ENCODE measurements around the gene ACOT8.
"Not testable (repeated sequence)": the region's sequence is repeated elsewhere in the genome, so short reads cannot be mapped to it uniquely, and the experiment has no call there.

The ACOT8 gene

DNA sequence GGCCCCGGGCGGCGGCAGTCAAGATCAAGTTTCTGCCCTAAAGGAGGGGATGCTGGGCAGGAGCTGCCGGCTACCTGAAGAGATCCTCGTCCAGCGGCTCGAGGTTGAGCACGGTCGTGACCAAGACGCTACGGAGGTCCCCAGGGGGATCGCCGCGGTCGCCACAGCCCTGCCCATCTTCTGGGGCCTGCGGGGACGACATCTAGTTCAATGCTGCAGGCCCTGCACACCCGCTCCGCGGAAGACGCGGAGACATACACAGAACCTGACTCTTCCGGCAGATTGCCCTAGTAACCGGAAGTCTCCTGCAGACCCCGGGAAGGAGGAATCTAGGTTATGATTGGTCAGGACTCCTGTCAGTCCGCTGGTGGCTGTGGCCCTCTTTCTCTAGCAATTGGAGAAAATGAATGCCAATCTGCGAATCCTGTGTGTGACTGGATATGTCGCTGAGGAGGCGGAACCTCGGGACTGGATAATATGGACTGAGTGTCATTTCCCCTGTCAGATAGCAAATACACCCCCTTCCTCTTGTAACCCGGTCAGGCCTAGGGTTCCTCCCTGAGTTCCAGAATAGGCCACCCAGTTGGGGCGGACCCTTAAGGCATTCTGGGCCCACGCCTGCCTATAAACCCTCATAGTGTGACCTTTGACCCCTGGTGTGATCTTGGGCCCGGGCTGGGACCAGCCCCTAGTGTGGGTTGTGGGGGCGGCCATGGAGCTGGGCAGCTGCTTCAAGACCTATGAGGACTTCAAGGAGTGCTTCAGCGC, at the start of gene ACOT8, which contains the start of gene ZSWIM3:
Gene ACOT8 (minus strand): TSS at position 279 of the 768 bp plus-strand sequence. CDS start 77 bp downstream, at position 202.
Gene ZSWIM3 (plus strand): TSS at position 501 of the 768 bp plus-strand sequence. CDS start 212 bp downstream, at position 713.
- peak; percentile 99 for DNase-seq

DNA sequence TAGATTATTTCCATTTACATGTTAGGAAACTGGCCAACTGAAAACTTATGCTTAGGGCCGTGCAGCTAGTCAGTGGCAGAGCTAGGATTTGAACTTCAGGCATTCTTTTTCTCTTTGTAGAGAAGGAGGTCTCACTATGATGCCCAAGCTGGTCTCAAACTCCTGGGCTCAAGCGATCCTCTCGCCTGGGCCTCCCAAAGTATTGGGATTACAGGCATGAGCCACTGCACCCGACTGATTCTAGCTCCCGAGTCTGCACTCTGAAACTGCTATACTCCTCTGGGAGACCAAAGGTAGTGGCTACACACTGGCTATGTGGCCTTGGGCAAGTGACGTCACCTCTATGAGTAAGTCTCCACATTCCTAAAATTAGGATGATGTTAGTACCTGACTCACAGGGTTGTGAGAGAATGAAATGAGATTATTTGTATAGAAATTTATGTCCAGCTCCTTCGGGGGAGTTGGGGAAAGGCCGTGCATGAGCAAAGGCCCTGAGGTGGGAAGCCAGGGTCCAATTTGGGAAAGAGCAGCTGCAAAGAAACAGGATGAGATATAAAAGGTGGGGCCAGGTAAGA, 48.4 kb upstream of the ACOT8 start:
- no peak for DNase-seq

DNA sequence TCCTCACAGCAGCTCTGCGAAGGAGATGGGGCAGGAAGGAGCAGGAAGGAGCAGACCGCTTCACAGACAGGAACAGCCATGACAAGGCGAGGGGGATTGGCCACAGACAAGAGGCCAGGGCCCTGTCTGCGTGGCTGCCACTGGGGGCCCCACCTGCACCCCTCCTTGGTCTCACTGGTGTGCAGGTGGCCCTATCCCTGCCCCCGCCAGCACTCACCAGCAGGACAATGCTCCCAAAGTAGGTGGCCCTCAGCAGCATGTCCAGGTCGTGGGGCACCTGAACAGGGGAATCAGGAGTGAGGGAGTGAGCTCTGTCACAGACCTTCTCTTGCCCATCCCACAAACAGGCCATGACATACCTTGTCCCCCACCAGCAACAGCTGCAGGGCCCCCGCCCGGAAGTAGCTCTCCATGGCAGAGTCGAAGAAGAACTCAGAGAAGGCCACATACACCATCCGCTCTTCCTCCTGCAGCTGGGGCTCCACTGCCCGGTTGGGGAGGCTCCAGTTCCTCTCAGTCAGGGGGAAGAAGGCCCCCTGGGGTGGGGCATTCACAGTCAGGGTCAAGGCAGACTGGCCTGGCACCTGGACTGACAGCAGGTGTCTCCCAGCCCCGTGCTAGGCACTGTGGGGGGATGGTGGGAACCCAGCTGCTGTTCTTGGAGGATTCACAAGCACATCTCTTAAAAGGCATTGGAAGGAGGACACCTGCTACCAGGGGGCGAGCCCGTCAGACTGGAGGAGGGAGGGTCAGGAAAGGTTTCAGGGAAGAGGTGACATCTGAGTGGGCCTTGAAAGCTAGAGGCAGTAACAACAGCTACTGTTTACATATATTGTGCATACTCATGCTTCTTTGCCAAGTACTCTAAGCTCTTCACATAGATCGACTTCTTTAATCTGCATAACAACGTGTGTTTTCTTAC, 47.7 kb upstream of the ACOT8 start:
- DNase-seq = no peak

DNA sequence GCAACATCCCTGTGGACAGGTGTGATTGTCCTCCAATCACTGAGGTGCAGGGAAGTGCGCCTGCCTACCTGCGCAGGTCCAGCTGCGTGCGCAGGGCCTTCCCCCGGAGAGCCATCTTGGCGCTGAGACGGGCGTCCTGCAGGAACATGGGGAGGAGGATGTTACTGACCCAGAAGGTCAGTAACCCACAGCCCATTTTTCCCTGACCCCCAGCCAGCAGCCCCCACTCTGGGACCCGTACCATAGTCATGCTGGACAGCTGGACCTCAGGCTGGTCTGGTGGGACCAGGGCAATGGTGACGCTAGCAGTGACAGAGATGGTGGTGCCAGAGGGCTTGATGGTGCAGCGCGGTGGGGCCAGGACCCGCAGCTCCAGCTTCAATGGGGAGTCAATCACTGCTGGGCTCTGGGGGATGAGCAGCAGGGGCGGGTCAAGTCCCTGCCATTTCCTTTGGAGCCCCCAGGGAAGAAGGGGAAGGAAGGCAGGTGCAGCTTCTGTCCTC, 45.1 kb upstream of the ACOT8 start:
- DNase-seq = no peak

DNA sequence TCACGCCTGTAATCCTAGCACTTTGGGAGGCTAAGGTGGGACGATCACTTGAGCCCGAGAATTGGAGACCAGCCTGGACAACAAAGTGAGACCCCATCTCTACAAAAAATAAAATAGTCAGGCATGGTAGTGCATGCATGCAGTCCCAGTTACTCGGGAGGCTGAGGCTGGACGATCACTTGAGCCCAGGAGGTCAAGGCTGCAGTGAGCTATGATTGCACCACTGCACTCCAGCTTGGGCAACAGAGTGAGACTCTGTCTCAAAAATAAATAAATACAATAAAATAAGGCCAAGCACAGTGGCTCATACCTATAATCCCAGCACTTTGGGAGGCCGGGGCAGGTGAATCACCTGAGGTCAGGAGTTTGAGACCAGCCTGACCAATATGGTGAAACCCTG, 44.1 kb upstream of the ACOT8 start:
- not testable (repeated sequence) for DNase-seq

DNA sequence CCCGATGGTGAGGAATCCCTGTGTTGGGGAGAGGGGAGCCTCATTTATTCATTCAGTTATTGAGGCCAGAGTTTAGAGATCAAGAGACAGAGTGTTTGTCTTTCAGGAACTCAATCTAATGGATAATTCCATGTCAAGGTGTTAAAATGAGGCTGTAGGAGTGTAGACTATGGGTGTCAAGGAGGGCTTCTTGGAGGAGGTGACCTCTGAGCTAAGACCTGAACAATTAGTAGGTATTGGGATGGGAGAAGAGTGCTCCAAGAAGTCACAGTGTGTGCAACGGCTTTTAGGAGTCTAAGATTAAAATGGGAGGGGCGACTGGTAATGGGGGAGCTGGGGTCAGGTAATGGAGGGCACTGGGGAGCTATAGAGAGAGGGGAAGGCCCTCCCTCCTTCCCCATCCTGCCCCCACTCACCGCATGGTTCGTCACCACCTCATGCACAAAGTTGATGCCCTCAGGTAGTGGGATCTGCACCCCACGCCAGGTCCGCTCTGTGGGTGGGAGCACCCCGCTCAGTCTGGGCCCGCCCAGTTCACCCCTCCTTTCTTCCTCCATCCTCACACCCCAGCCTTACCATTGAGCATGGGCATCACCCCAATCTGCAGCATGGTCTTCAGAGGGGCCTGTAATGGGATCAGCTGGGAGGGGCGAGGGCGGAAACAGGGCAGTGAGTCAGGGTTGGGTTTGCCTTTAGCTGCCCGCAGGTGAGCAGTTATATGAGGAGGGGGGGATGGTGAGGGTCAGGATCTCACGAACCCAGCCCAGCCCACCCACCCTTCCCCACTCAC, 42.0 kb upstream of the ACOT8 start:
- no peak for DNase-seq

DNA sequence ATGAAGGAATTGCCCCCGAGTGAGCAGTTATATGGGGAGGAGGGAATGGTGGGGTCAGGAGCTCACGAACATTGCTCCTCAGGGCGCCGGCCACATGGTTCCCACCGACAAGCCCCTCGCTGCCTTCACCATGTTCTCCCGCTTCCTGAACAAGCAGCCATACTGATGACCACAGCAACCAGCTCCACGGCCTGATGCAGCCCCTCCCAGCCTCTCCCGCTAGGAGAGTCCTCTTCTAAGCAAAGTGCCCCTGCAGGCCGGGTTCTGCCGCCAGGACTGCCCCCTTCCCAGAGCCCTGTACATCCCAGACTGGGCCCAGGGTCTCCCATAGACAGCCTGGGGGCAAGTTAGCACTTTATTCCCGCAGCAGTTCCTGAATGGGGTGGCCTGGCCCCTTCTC, 41.1 kb upstream of the ACOT8 start:
- no peak for DNase-seq

DNA sequence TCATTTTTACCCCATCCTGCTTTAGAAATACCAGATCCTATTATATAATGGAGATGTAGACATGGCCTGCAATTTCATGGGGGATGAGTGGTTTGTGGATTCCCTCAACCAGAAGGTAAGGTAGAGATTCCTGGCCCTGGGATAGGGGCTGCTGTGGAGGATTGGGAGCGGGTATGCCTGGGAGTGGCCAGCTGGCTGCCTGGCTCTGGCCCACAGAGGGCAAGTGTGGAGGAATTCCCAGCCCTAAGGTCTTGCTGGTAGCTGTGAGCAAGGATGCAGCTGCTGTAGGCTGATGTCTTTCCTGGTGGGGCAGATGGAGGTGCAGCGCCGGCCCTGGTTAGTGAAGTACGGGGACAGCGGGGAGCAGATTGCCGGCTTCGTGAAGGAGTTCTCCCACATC, 40.5 kb upstream of the ACOT8 start:
- DNase-seq = no peak

DNA sequence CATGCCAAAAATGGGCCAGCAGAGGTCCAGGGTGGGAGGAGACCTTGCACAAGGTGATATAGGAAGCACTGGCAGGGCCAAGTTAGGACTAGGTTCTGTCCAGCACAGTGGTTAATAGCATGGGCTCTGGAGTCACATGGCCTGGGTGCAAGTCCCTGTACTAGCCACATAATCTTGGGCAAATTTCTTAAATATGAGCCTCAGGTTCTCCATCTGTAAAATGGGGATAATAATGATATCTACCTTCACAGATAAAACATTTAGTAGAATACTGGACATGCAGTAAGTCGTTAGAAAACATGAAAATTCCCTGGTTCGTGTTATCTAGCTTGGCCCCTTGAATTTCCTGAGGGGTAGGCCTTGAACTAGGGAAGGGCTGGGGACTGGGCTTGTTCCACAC, 40.1 kb upstream of the ACOT8 start:
- DNase-seq = no peak

DNA sequence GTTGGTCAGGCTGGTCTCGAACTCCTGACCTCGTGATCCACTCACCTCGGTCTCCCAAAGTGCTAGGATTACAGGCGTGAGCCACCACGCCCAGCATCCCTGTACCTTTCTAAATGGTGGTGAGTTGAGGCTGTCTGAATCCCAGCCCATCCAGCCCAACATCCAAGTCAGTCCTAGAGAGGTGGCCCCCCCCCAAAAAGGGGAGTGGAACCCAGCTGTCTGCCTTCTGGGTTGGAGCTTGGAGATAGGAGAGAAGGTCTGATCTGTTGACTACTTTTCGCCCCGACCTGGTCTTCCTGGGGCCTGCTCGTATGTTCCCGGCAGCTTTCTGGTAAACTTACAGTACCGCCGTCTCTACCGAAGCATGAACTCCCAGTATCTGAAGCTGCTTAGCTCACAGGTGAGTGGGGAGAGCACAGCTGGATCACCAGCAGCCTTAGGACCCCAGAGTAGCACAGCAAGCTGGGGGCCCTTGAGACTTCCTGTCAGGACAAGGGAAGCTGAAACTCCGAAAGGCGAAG, 39.5 kb upstream of the ACOT8 start:
- no peak for DNase-seq

DNA sequence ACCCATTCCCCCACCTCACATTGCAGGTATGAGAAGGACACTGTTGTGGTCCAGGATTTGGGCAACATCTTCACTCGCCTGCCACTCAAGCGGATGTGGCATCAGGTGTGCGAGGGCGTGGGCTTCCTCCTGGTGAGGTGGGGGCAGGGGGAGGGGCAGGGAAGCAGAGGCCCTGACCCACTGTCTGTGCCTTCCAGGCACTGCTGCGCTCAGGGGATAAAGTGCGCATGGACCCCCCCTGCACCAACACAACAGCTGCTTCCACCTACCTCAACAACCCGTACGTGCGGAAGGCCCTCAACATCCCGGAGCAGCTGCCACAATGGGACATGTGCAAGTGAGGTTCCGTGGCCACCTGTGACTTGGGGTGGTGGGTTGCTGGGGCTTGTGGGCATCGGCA, 37.6 kb upstream of the ACOT8 start:
- DNase-seq = no peak

DNA sequence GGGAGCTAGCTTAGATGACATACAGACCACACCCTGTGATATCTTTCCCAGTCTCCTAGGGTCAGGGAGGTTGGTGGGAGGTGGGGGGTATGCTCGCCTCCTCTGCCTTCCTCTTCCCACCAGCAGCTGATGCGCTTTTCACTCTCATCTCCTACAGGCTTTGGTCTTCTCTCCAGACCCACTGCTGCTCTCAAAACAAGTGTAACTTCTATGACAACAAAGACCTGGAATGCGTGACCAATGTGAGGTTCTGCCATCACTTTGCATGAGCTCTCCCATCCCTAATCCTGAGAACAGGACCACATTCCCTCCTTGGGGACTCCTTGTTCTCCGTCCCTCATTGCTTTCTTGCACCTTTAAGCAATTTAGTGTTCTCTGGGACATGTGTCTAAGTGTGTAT, 36.6 kb upstream of the ACOT8 start:
- DNase-seq = no peak

DNA sequence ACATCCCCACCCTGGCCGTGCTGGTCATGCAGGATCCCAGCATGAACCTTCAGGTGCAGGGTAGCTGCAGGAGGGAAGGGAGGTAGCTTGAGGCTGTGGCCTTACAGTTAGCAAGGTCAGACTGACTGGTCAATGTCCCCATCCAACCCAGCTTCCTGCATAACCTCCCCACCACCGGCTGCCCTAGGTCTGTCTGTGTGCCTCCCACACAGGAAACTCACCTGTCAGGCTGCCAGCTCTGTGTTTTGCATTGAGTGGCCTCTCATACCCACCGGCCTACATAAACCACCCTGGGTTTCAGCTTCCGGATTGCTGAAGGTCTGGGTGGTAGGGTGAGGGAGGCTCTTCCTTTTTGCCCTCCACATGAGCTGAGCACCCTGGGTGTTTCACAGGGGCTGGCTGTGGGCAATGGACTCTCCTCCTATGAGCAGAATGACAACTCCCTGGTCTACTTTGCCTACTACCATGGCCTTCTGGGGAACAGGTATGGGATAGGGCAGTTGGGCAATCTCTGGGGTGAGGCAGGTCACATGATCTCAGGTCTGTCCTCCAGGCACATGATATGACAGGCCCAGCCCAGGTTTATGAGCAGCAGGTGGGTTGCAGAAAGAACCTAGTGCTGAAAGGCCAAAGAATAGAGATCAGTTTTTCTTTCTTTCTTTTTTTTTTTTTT, 35.8 kb upstream of the ACOT8 start:
- no peak for DNase-seq

DNA sequence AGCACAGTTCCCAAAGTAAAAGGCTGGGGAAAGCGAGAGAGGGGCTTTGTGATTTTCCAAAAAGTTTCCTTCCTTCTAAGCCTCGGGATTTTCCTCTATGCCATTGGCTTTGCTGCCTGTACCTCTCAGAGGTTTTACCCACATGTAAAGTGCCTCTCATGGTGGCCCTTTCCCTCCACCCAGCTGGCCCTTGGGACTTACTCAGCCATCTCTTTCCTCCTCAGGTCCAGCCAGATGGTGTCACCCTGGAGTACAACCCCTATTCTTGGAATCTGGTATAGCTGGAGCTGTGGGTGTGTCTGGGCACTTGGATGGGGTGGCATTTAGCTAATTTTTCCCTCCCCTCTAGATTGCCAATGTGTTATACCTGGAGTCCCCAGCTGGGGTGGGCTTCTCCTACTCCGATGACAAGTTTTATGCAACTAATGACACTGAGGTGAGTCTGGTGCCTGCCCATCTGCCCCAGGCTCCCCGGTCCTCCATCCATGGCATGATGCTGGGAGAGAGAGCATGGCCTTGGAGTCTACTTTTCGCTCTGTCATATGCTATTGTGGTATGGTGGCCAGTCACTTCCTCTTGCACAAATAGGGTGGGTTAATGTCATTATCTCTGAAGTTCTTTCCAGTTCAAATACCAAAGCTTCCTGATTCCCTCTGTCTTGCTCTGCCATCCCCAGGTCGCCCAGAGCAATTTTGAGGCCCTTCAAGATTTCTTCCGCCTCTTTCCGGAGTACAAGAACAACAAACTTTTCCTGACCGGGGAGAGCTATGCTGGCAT, 35.0 kb upstream of the ACOT8 start:
- DNase-seq = no peak

DNA sequence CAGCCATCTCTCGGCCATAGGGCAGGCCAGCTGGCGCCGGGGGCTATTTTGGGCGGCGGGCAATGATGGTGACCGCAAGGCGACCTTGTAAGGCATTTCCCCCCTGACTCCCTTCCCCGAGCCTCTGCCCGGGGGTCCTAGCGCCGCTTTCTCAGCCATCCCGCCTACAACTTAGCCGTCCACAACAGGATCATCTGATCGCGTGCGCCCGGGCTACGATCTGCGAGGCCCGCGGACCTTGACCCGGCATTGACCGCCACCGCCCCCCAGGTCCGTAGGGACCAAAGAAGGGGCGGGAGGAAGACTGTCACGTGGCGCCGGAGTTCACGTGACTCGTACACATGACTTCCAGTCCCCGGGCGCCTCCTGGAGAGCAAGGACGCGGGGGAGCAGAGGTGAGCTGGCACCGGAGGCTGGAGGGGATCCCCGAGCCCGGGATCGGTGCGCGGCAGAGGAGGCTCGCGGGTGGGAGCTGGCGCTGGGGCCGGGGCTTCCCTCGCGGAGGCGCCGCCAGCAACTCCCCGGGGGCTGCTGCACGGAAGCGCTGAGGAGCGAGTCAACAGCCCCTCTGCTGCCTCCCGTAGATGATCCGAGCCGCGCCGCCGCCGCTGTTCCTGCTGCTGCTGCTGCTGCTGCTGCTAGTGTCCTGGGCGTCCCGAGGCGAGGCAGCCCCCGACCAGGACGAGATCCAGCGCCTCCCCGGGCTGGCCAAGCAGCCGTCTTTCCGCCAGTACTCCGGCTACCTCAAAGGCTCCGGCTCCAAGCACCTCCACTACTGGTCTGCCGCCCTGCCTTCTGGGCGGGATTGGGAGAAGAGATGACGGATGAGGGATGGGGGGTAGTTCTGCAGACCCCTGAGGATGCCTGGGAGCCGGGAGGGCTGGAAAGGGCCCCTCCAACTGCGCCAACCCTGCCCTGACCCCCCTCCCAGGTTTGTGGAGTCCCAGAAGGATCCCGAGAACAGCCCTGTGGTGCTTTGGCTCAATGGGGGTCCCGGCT, 34.1 kb upstream of the ACOT8 start, which contains the start of the genes CTSA and NEURL2:
Gene CTSA (plus strand): TSS at position 351 of the 999 bp plus-strand sequence. CDS start 234 bp downstream, at position 585.
Gene NEURL2 (minus strand): TSS at position 224 of the 999 bp plus-strand sequence. CDS start 217 bp downstream, at position 7.
- peak; percentile 53 for DNase-seq

DNA sequence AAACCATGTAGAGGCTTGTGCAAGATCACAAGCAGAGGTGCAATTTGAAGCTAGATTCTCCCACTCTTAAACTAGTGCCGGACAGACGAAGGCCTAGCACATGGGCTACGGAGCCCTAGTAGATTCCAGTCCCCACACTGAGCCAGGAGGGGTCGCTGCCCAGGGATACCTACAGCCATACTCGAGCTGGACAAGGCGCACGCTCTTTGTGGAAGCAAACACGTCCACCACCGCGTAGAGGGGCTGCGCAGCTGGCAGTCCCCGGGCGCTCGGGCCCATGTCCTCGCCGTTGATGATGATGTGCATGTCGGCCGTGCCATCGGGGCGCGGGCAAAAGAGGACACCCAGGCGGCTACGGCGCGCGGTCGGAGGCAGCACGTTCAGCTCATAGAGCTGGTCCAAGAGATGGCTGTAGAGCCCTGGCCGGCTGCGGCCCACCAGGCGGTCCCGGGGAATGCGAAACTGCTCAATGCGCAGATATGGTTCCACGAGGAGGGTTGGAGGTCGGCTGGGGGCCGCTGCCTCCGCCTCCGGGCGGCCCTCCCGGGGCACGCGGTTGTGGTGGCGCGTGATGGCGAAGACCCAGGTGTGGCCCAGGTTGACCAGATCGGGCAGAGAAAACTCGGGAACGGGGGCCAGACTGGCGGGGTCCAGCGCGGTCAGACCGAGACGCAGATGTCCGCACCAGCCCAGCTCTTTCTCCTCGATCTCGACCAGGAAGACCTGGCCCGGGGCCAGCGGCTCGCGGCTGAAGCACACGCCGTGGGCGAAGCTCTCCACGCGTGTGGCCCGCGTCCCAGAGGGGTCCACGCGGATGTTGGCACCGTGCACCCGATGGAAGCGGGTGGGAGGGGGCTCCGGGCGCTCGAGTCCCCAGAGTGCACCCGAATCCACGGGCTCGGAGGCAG, 33.1 kb upstream of the ACOT8 start:
- peak; percentile 33 for DNase-seq

DNA sequence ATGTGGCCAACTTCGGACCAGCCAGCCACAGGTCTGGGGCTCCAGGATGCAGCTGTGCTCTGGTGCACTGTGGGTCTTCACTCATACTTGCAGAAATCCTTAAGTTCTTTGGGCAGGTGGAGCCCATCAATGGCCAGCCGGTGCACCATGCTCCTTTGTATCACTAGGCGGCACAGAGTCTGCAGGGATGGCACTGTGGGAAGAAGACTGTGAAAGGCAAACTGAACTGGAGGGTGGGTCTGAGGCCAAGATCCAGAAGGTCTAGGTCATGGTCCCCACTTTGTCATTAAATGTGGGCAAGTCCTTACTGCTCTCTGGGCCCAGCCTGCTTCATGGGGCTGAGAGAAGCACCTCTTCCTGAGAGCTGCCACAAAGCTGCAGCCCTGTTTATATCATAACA, 31.5 kb upstream of the ACOT8 start:
- no peak for DNase-seq

DNA sequence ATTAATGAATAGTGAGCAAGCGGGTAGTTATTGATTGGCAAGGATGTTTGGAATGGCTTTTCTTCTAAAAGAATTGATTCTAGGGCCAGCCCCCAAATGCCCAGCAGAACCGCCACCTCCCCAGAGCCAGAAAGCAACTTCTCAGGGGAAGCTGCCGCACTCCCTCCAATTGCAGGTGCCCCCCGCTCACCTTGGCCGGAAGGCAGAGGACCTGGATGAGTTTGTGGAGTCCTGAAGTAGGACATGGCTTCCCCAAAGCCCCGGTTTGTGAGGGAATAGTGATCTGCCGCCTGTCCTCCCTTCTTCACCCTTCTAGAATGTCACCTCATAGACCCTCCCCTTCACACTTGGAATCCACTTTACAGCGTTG, 30.1 kb upstream of the ACOT8 start, which contains the start of gene SPATA25:
Gene SPATA25 (minus strand): TSS at position 277 of the 370 bp plus-strand sequence. CDS start 32 bp downstream, at position 245.
- DNase-seq = no peak
